ENCODE measurements around the gene TRIP13.

The TRIP13 gene

GRCh38 chr5:856531-857425, 35.9 kb upstream of the TRIP13 start:
- Mint-ChIP-seq H3K36me3 (ENCODE audit: low read depth) (no peaks in the 10 kb centered on the region), H3K27me3 (ENCODE audit: low read depth) (peaks cover 12% of the 10 kb centered on the region), H3K9me3 (no peaks in the 10 kb centered on the region), H3K27ac (no peak overlapping the region), H3K4me3 (no peak overlapping the region), H3K4me1 (no peaks in the 10 kb centered on the region)
- TF ChIP-seq, protein P1, sequence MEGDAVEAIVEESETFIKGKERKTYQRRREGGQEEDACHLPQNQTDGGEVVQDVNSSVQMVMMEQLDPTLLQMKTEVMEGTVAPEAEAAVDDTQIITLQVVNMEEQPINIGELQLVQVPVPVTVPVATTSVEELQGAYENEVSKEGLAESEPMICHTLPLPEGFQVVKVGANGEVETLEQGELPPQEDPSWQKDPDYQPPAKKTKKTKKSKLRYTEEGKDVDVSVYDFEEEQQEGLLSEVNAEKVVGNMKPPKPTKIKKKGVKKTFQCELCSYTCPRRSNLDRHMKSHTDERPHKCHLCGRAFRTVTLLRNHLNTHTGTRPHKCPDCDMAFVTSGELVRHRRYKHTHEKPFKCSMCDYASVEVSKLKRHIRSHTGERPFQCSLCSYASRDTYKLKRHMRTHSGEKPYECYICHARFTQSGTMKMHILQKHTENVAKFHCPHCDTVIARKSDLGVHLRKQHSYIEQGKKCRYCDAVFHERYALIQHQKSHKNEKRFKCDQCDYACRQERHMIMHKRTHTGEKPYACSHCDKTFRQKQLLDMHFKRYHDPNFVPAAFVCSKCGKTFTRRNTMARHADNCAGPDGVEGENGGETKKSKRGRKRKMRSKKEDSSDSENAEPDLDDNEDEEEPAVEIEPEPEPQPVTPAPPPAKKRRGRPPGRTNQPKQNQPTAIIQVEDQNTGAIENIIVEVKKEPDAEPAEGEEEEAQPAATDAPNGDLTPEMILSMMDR (IDR thresholded peaks at IDR 0.05; ENCODE audit: unreplicated experiment in 3 of 3), result no peak

GRCh38 chr5:858726-859125, 34.0 kb upstream of the TRIP13 start:
- Mint-ChIP-seq H3K27ac (peak overlapping the region in 1 of 3 experiments; percentile 48), H3K9me3 (no peaks in the 10 kb centered on the region), H3K27me3 (ENCODE audit: low read depth) (no peaks in the 10 kb centered on the region), H3K4me1 (no peaks in the 10 kb centered on the region), H3K36me3 (ENCODE audit: low read depth) (peaks cover 4% of the 10 kb centered on the region), H3K4me3 (no peak overlapping the region)
- TF ChIP-seq, protein P1 (IDR thresholded peaks at IDR 0.05; ENCODE audit: unreplicated experiment in 3 of 3), result no peak

GRCh38 chr5:859391-859790, 33.3 kb upstream of the TRIP13 start:
- H3K4me3 Mint-ChIP-seq, result no peak overlapping the region
- TF ChIP-seq, protein P1 (IDR thresholded peaks at IDR 0.05; ENCODE audit: unreplicated experiment in 3 of 3), result no peak

GRCh38 chr5:859798-860296, 32.8 kb upstream of the TRIP13 start:
- peaks cover 12% of the 10 kb centered on the region for H3K36me3 Mint-ChIP-seq (ENCODE audit: low read depth)
- H3K9me3 Mint-ChIP-seq, result no peaks in the 10 kb centered on the region
- no peaks in the 10 kb centered on the region for H3K4me1 Mint-ChIP-seq
- no peak overlapping the region for H3K27ac Mint-ChIP-seq
- H3K27me3 Mint-ChIP-seq (ENCODE audit: low read depth), result no peaks in the 10 kb centered on the region
- H3K4me3 Mint-ChIP-seq, result no peak overlapping the region
- TF ChIP-seq, protein P1 (IDR thresholded peaks at IDR 0.05; ENCODE audit: unreplicated experiment in 3 of 3), result no peak

More at GRCh38 chr5:859391-859790, 33.3 kb upstream of the TRIP13 start:
- H3K9me3 Mint-ChIP-seq, result no peaks in the 10 kb centered on the region
- peak overlapping the region in 1 of 3 experiments; percentile 48 for H3K27ac Mint-ChIP-seq
- no peaks in the 10 kb centered on the region for H3K27me3 Mint-ChIP-seq (ENCODE audit: low read depth)
- no peaks in the 10 kb centered on the region for H3K4me1 Mint-ChIP-seq
- H3K36me3 Mint-ChIP-seq (ENCODE audit: low read depth), result peaks cover 11% of the 10 kb centered on the region

GRCh38 chr5:860506-861150, 32.1 kb upstream of the TRIP13 start:
- no peak overlapping the region for H3K4me3 Mint-ChIP-seq
- H3K36me3 Mint-ChIP-seq (ENCODE audit: low read depth), result peaks cover 16% of the 10 kb centered on the region
- no peak overlapping the region for H3K27ac Mint-ChIP-seq
- TF ChIP-seq, protein P1 (IDR thresholded peaks at IDR 0.05; ENCODE audit: unreplicated experiment in 3 of 3), result no peak
- no peaks in the 10 kb centered on the region for H3K9me3 Mint-ChIP-seq
- no peaks in the 10 kb centered on the region for H3K4me1 Mint-ChIP-seq
- H3K27me3 Mint-ChIP-seq (ENCODE audit: low read depth), result no peaks in the 10 kb centered on the region
